Liver (tissue), 9 donors: ENCODE data around the gene ATE1. TPM values are rescaled to one million over a fixed set of nuclear protein-coding genes. Genes with fewer than 3 reads are reported as not detected.

Experiments
- DNase-seq: peaks from one replicate; pipeline ENCODE4 v3.0.0-alpha.2; 2017; ENCODE audit warnings: low spot score
- H3K27ac ChIP-seq, 2 donors: one replicate each; pipeline ENCODE4 v1.7.0; 2013; ENCODE audit warnings: inconsistent platforms in 2 of 2, low read length in 2 of 2, control low read depth in 1 of 2, low read depth in 1 of 2, mild to moderate bottlenecking in 1 of 2
- H3K27me3 ChIP-seq, 4 donors: one replicate each; pipeline versions ENCODE4 v1.6.1 to v1.7.0; 2013; ENCODE audit warnings: low read length in 3 of 4, inconsistent platforms in 1 of 4, mild to moderate bottlenecking in 1 of 4, moderate library complexity in 1 of 4; ENCODE audit not compliant: control insufficient read depth in 4 of 4, insufficient read depth in 4 of 4
- H3K36me3 ChIP-seq, 4 donors: one replicate each; pipeline versions ENCODE4 v1.6.1 to v1.7.0; 2013; ENCODE audit warnings: low read length in 3 of 4, mild to moderate bottlenecking in 3 of 4, low read depth in 1 of 4, moderate library complexity in 1 of 4; ENCODE audit not compliant: control insufficient read depth in 4 of 4, insufficient read depth in 3 of 4
- H3K4me1 ChIP-seq, 4 donors: one replicate each; pipeline versions ENCODE4 v1.6.1 to v1.7.0; 2013; ENCODE audit warnings: low read length in 3 of 4, mild to moderate bottlenecking in 3 of 4, moderate library complexity in 1 of 4; ENCODE audit not compliant: control insufficient read depth in 4 of 4, insufficient read depth in 4 of 4
- H3K4me3 ChIP-seq, 3 donors: one replicate each; pipeline versions ENCODE4 v1.6.1 to v1.7.0; 2013; ENCODE audit warnings: low read length in 3 of 3, control low read depth in 1 of 3, low read depth in 1 of 3, mild to moderate bottlenecking in 1 of 3
- H3K9ac ChIP-seq, 2 donors: one replicate each; pipeline ENCODE4 v1.7.0; 2013; ENCODE audit warnings: low read length in 2 of 2, mild to moderate bottlenecking in 2 of 2, moderate library complexity in 2 of 2, control low read depth in 1 of 2, low read depth in 1 of 2
- H3K9me3 ChIP-seq, 4 donors: one replicate each; pipeline versions ENCODE4 v1.6.1 to v1.7.0; 2013; ENCODE audit warnings: low read length in 3 of 4; ENCODE audit not compliant: control insufficient read depth in 4 of 4
- ATF3 ChIP-seq: IDR thresholded peaks from 2 replicates; pipeline ENCODE4 v1.6.1; 2016; ENCODE audit warnings: antibody characterized with exemption
- CTCF ChIP-seq: fragments of 150-350 bp; IDR thresholded peaks from 2 replicates; pipeline ENCODE4 v1.5.1; 2017; ENCODE audit warnings: improper control_type of control experiment, low read depth, low read length; ENCODE audit not compliant: missing input control
- EGR1 ChIP-seq, 2 donors: IDR thresholded peaks; 2 replicates each; pipeline ENCODE4 v1.6.1; 2016 to 2018; ENCODE audit warnings: antibody characterized with exemption in 2 of 2, low read depth in 2 of 2
- FOXA1 ChIP-seq: IDR thresholded peaks from 2 replicates; pipeline ENCODE4 v1.6.1; 2016; ENCODE audit warnings: antibody characterized with exemption
- GABPA ChIP-seq, 2 donors: IDR thresholded peaks in 1 of 2; conservative IDR thresholded peaks in 1 of 2; 2 replicates each; pipeline ENCODE4 v1.6.1; 2016; ENCODE audit warnings: antibody characterized with exemption in 2 of 2, mild to moderate bottlenecking in 1 of 2, moderate library complexity in 1 of 2
- HNF4A ChIP-seq, 2 donors: conservative IDR thresholded peaks; 2 replicates each; pipeline ENCODE4 v1.6.1; 2016; ENCODE audit warnings: antibody characterized with exemption in 2 of 2, mild to moderate bottlenecking in 2 of 2
- HNF4G ChIP-seq: IDR thresholded peaks from 2 replicates; pipeline ENCODE4 v1.6.1; 2016; ENCODE audit warnings: antibody characterized with exemption
- JUND ChIP-seq, 2 donors: IDR thresholded peaks; 2 replicates each; pipeline ENCODE4 v1.6.1; 2016; ENCODE audit warnings: antibody characterized with exemption in 2 of 2
- MAX ChIP-seq: IDR thresholded peaks from 2 replicates; pipeline ENCODE4 v1.6.1; 2016; ENCODE audit warnings: antibody characterized with exemption
- NR2F2 ChIP-seq: IDR thresholded peaks from 2 replicates; pipeline ENCODE4 v1.6.1; 2016; ENCODE audit warnings: antibody characterized with exemption
- RAD21 ChIP-seq, 2 donors: IDR thresholded peaks; 2 replicates each; pipeline ENCODE4 v1.6.1; 2016; ENCODE audit warnings: antibody characterized with exemption in 2 of 2, mild to moderate bottlenecking in 2 of 2
- REST ChIP-seq: IDR thresholded peaks from 2 replicates; pipeline ENCODE4 v1.6.1; 2016; ENCODE audit warnings: antibody characterized with exemption, mild to moderate bottlenecking
- RXRA ChIP-seq, 2 donors: IDR thresholded peaks; 2 replicates each; pipeline ENCODE4 v1.6.1; 2017 to 2018; ENCODE audit warnings: antibody characterized with exemption in 2 of 2, mild to moderate bottlenecking in 1 of 2
- SP1 ChIP-seq: IDR thresholded peaks from 2 replicates; pipeline ENCODE4 v1.6.1; 2018; ENCODE audit warnings: antibody characterized with exemption, mild to moderate bottlenecking
- TAF1 ChIP-seq: conservative IDR thresholded peaks from 2 replicates; pipeline ENCODE4 v1.6.1; 2016; ENCODE audit warnings: antibody characterized with exemption, mild to moderate bottlenecking
- ZBTB33 ChIP-seq: IDR thresholded peaks from 2 replicates; pipeline ENCODE4 v1.6.1; 2016; ENCODE audit warnings: antibody characterized with exemption
- WGBS: extraction: QIAGEN DNeasy Blood & Tissue Kit; methylation state at CpG from one replicate; pipeline ENCODE4 v1.1.7; 2013; 5-methylcytosine and 5-hydroxymethylcytosine counted together
- polyA plus RNA-seq, 2 donors: library from polyadenylated mRNA; stranded (reverse) in 1 of 2; unstranded in 1 of 2; fragments of 200-250 nt in 1 of 2; fragments of >200 nt in 1 of 2; fragmentation: Nextera tagmentation in 1 of 2; extraction: Ambion mirVana in 1 of 2; gene quantifications; one replicate each; pipeline versions ENCODE4 v1.2.1 to v1.2.3, GENCODE V29; 2013 to 2015
- total RNA-seq, 2 donors: library from RNA; depleted of rRNA; stranded (reverse); fragments of >200 nt; gene quantifications; one replicate each; pipeline ENCODE4 v1.2.3, GENCODE V29; 2014
- donor health status: healthy.
- donor health status: healthy.
- donor health status: healthy.
- donor health status: healthy.
- donor health status: healthy.

The ATE1 gene
- total and polyA plus RNA-seq, 4 donors: 7.9 to 34.9 (median 13.5) TPM

GRCh38 chr10:121781101-121781500, 146.7 kb downstream of the ATE1 start:
- H3K9ac ChIP-seq: no peak overlapping the region
- H3K9me3 ChIP-seq: no peaks in the 10 kb centered on the region
- DNase-seq: no peak
- H3K4me3 ChIP-seq: no peak overlapping the region
- peaks cover 0 to 3% (median 1%) of the 10 kb centered on the region in 4 donors for H3K36me3 ChIP-seq
- no peak overlapping the region for H3K27ac ChIP-seq
- TF ChIP-seq REST (no peak), FOXA1 (no peak), CTCF (no peak), NR2F2 (no peak), GABPA (IDR thresholded peaks at IDR 0.05 in 1 of 2, conservative IDR thresholded peaks at IDR 0.05 in 1 of 2) (no peak), ZBTB33 (no peak), EGR1 (IDR thresholded peaks at IDR 0.05; ENCODE audit: low read depth in 2 of 2) (no peak), SP1 (no peak), MAX (no peak), RXRA (IDR thresholded peaks at IDR 0.05) (no peak), TAF1 (no peak), RAD21 (IDR thresholded peaks at IDR 0.05) (no peak), HNF4A (conservative IDR thresholded peaks at IDR 0.05) (no peak), JUND (IDR thresholded peaks at IDR 0.05) (no peak), HNF4G (no peak)
- no peaks in the 10 kb centered on the region for H3K4me1 ChIP-seq
- H3K27me3 ChIP-seq: no peaks in the 10 kb centered on the region
- over 99% methylated on average over 4 of the region's 4 CpGs for WGBS

GRCh38 chr10:121774813-121775212, 153.0 kb downstream of the ATE1 start:
- no peak for DNase-seq
- H3K9ac ChIP-seq: no peak overlapping the region
- H3K9me3 ChIP-seq: no peaks in the 10 kb centered on the region
- H3K27me3 ChIP-seq: no peaks in the 10 kb centered on the region
- 42% methylated on average over 2 of the region's 2 CpGs for WGBS
- H3K27ac ChIP-seq: no peak overlapping the region
- peaks cover 0 to 3% (median 0%) of the 10 kb centered on the region in 4 donors for H3K36me3 ChIP-seq
- H3K4me1 ChIP-seq: peaks cover 0 to 2% (median 0%) of the 10 kb centered on the region in 4 donors
- TF ChIP-seq ATF3: no peak
- TF ChIP-seq RAD21 (IDR thresholded peaks at IDR 0.05): no peak
- TF ChIP-seq EGR1 (IDR thresholded peaks at IDR 0.05; ENCODE audit: low read depth in 2 of 2): no peak
- TF ChIP-seq HNF4A (conservative IDR thresholded peaks at IDR 0.05): no peak
- TF ChIP-seq NR2F2: no peak
- no peak for TF ChIP-seq FOXA1
- no peak for TF ChIP-seq ZBTB33
- no peak for TF ChIP-seq GABPA (IDR thresholded peaks at IDR 0.05 in 1 of 2, conservative IDR thresholded peaks at IDR 0.05 in 1 of 2)
- no peak for TF ChIP-seq SP1
- TF ChIP-seq REST: no peak
- no peak for TF ChIP-seq RXRA (IDR thresholded peaks at IDR 0.05)
- H3K4me3 ChIP-seq: no peak overlapping the region
